Measurements from ENCODE around the gene CGNL1. TPM values are rescaled to one million over a fixed set of nuclear protein-coding genes. Genes with fewer than 3 reads are reported as not detected.

CGNL1 gene
- polyA plus RNA-seq, 2 donors, result 6.7 to 16.8 TPM

GRCh38 chr15:57456559-57456958, 80.3 kb downstream of the CGNL1 start:
- WGBS, 2 donors, result 78 to 79% methylated on average over 4 of the region's 4 CpGs
- H3K27me3 ChIP-seq (ENCODE audit: control insufficient read depth in 1 of 2, insufficient read depth in 2 of 2, low read length in 2 of 2), result no peaks in the 10 kb centered on the region
- no peaks in the 10 kb centered on the region for H3K9me3 ChIP-seq (ENCODE audit: control insufficient read depth in 2 of 2, insufficient read depth in 1 of 2, low read depth in 1 of 2, low read length in 1 of 2)
- no peaks in the 10 kb centered on the region for H3K36me3 ChIP-seq (ENCODE audit: control insufficient read depth in 2 of 2, insufficient read depth in 2 of 2, low read length in 1 of 2)
- no peak overlapping the region for H3K27ac ChIP-seq (ENCODE audit: low read depth in 2 of 2, low read length in 1 of 2)
- no peak overlapping the region for H3K4me3 ChIP-seq (ENCODE audit: low read depth in 1 of 2, low read length in 2 of 2)
- no peaks in the 10 kb centered on the region for H3K4me1 ChIP-seq (ENCODE audit: control insufficient read depth in 2 of 2, insufficient read depth in 2 of 2, low read length in 1 of 2)

- H3K9me3 ChIP-seq (ENCODE audit: control insufficient read depth in 2 of 2, insufficient read depth in 1 of 2, low read depth in 1 of 2, low read length in 1 of 2), result no peaks in the 10 kb centered on the region
- H3K27me3 ChIP-seq (ENCODE audit: control insufficient read depth in 1 of 2, insufficient read depth in 2 of 2, low read length in 2 of 2), result no peaks in the 10 kb centered on the region
- no peaks in the 10 kb centered on the region for H3K4me1 ChIP-seq (ENCODE audit: control insufficient read depth in 2 of 2, insufficient read depth in 2 of 2, low read length in 1 of 2)
- H3K4me3 ChIP-seq (ENCODE audit: low read depth in 1 of 2, low read length in 2 of 2), result no peak overlapping the region
- H3K27ac ChIP-seq (ENCODE audit: low read depth in 2 of 2, low read length in 1 of 2), result no peak overlapping the region
- no peaks in the 10 kb centered on the region for H3K36me3 ChIP-seq (ENCODE audit: control insufficient read depth in 2 of 2, insufficient read depth in 2 of 2, low read length in 1 of 2)
- WGBS, 2 donors, result 87 to 91% methylated on average over 3 of the region's 3 CpGs
Observed at GRCh38 chr15:57457726-57458125, 81.4 kb downstream of the CGNL1 start.

- no peaks in the 10 kb centered on the region for H3K9me3 ChIP-seq (ENCODE audit: control insufficient read depth in 2 of 2, insufficient read depth in 1 of 2, low read depth in 1 of 2, low read length in 1 of 2)
- no peak overlapping the region for H3K4me3 ChIP-seq (ENCODE audit: low read depth in 1 of 2, low read length in 2 of 2)
- 75 to 77% methylated on average over 7 of the region's 7 CpGs for WGBS, 2 donors
- no peaks in the 10 kb centered on the region for H3K36me3 ChIP-seq (ENCODE audit: control insufficient read depth in 2 of 2, insufficient read depth in 2 of 2, low read length in 1 of 2)
- no peaks in the 10 kb centered on the region for H3K27me3 ChIP-seq (ENCODE audit: control insufficient read depth in 1 of 2, insufficient read depth in 2 of 2, low read length in 2 of 2)
- H3K27ac ChIP-seq (ENCODE audit: low read depth in 2 of 2, low read length in 1 of 2), result no peak overlapping the region
- no peaks in the 10 kb centered on the region for H3K4me1 ChIP-seq (ENCODE audit: control insufficient read depth in 2 of 2, insufficient read depth in 2 of 2, low read length in 1 of 2)
Observed at GRCh38 chr15:57458356-57458781, 82.1 kb downstream of the CGNL1 start.

GRCh38 chr15:57460208-57460816, 84.0 kb downstream of the CGNL1 start:
- H3K9me3 ChIP-seq (ENCODE audit: control insufficient read depth in 2 of 2, insufficient read depth in 1 of 2, low read depth in 1 of 2, low read length in 1 of 2), result no peaks in the 10 kb centered on the region
- WGBS, 2 donors, result 91 to 93% methylated on average over 3 of the region's 3 CpGs

GRCh38 chr15:57461541-57461940, 85.2 kb downstream of the CGNL1 start:
- Histone ChIP-seq H3K36me3 (ENCODE audit: control insufficient read depth in 2 of 2, insufficient read depth in 2 of 2, low read length in 1 of 2) (no peaks in the 10 kb centered on the region), H3K27me3 (ENCODE audit: control insufficient read depth in 1 of 2, insufficient read depth in 2 of 2, low read length in 2 of 2) (no peaks in the 10 kb centered on the region), H3K4me3 (ENCODE audit: low read depth in 1 of 2, low read length in 2 of 2) (no peak overlapping the region), H3K27ac (ENCODE audit: low read depth in 2 of 2, low read length in 1 of 2) (no peak overlapping the region), H3K9me3 (ENCODE audit: control insufficient read depth in 2 of 2, insufficient read depth in 1 of 2, low read depth in 1 of 2, low read length in 1 of 2) (no peaks in the 10 kb centered on the region), H3K4me1 (ENCODE audit: control insufficient read depth in 2 of 2, insufficient read depth in 2 of 2, low read length in 1 of 2) (no peaks in the 10 kb centered on the region)
- 79 to 84% methylated on average over 5 of the region's 5 CpGs for WGBS, 2 donors

More at GRCh38 chr15:57460208-57460816, 84.0 kb downstream of the CGNL1 start:
- Histone ChIP-seq H3K27ac (ENCODE audit: low read depth in 2 of 2, low read length in 1 of 2) (no peak overlapping the region), H3K36me3 (ENCODE audit: control insufficient read depth in 2 of 2, insufficient read depth in 2 of 2, low read length in 1 of 2) (no peaks in the 10 kb centered on the region), H3K27me3 (ENCODE audit: control insufficient read depth in 1 of 2, insufficient read depth in 2 of 2, low read length in 2 of 2) (no peaks in the 10 kb centered on the region), H3K4me1 (ENCODE audit: control insufficient read depth in 2 of 2, insufficient read depth in 2 of 2, low read length in 1 of 2) (no peaks in the 10 kb centered on the region), H3K4me3 (ENCODE audit: low read depth in 1 of 2, low read length in 2 of 2) (no peak overlapping the region)

- Histone ChIP-seq H3K4me1 (ENCODE audit: control insufficient read depth in 2 of 2, insufficient read depth in 2 of 2, low read length in 1 of 2) (no peaks in the 10 kb centered on the region), H3K9me3 (ENCODE audit: control insufficient read depth in 2 of 2, insufficient read depth in 1 of 2, low read depth in 1 of 2, low read length in 1 of 2) (no peaks in the 10 kb centered on the region), H3K36me3 (ENCODE audit: control insufficient read depth in 2 of 2, insufficient read depth in 2 of 2, low read length in 1 of 2) (no peaks in the 10 kb centered on the region), H3K27ac (ENCODE audit: low read depth in 2 of 2, low read length in 1 of 2) (no peak overlapping the region), H3K27me3 (ENCODE audit: control insufficient read depth in 1 of 2, insufficient read depth in 2 of 2, low read length in 2 of 2) (no peaks in the 10 kb centered on the region), H3K4me3 (ENCODE audit: low read depth in 1 of 2, low read length in 2 of 2) (no peak overlapping the region)
- WGBS, 2 donors, result 48 to 51% methylated on average over 2 of the region's 2 CpGs
Observed at GRCh38 chr15:57462381-57462780, 86.1 kb downstream of the CGNL1 start.

- no peaks in the 10 kb centered on the region for H3K27me3 ChIP-seq (ENCODE audit: control insufficient read depth in 1 of 2, insufficient read depth in 2 of 2, low read length in 2 of 2)
- no peaks in the 10 kb centered on the region for H3K9me3 ChIP-seq (ENCODE audit: control insufficient read depth in 2 of 2, insufficient read depth in 1 of 2, low read depth in 1 of 2, low read length in 1 of 2)
- no peaks in the 10 kb centered on the region for H3K36me3 ChIP-seq (ENCODE audit: control insufficient read depth in 2 of 2, insufficient read depth in 2 of 2, low read length in 1 of 2)
- H3K4me3 ChIP-seq (ENCODE audit: low read depth in 1 of 2, low read length in 2 of 2), result no peak overlapping the region
- WGBS, 2 donors, result 76 to 83% methylated on average over 7 of the region's 7 CpGs
- no peak overlapping the region for H3K27ac ChIP-seq (ENCODE audit: low read depth in 2 of 2, low read length in 1 of 2)
- no peaks in the 10 kb centered on the region for H3K4me1 ChIP-seq (ENCODE audit: control insufficient read depth in 2 of 2, insufficient read depth in 2 of 2, low read length in 1 of 2)
Observed at GRCh38 chr15:57463360-57463759, 87.1 kb downstream of the CGNL1 start.

GRCh38 chr15:57464480-57464879, 88.2 kb downstream of the CGNL1 start:
- H3K36me3 ChIP-seq (ENCODE audit: control insufficient read depth in 2 of 2, insufficient read depth in 2 of 2, low read length in 1 of 2), result no peaks in the 10 kb centered on the region
- 89 to 96% methylated on average over 3 of the region's 3 CpGs for WGBS, 2 donors
- H3K9me3 ChIP-seq (ENCODE audit: control insufficient read depth in 2 of 2, insufficient read depth in 1 of 2, low read depth in 1 of 2, low read length in 1 of 2), result no peaks in the 10 kb centered on the region
- H3K27ac ChIP-seq (ENCODE audit: low read depth in 2 of 2, low read length in 1 of 2), result no peak overlapping the region
- H3K4me1 ChIP-seq (ENCODE audit: control insufficient read depth in 2 of 2, insufficient read depth in 2 of 2, low read length in 1 of 2), result no peaks in the 10 kb centered on the region
- H3K27me3 ChIP-seq (ENCODE audit: control insufficient read depth in 1 of 2, insufficient read depth in 2 of 2, low read length in 2 of 2), result no peaks in the 10 kb centered on the region
- no peak overlapping the region for H3K4me3 ChIP-seq (ENCODE audit: low read depth in 1 of 2, low read length in 2 of 2)

- no peaks in the 10 kb centered on the region for H3K27me3 ChIP-seq (ENCODE audit: control insufficient read depth in 1 of 2, insufficient read depth in 2 of 2, low read length in 2 of 2)
- no peak overlapping the region for H3K27ac ChIP-seq (ENCODE audit: low read depth in 2 of 2, low read length in 1 of 2)
- H3K36me3 ChIP-seq (ENCODE audit: control insufficient read depth in 2 of 2, insufficient read depth in 2 of 2, low read length in 1 of 2), result no peaks in the 10 kb centered on the region
- 85% methylated on average over 4 of the region's 4 CpGs for WGBS, 2 donors
- no peaks in the 10 kb centered on the region for H3K4me1 ChIP-seq (ENCODE audit: control insufficient read depth in 2 of 2, insufficient read depth in 2 of 2, low read length in 1 of 2)
- peaks cover 0 to 2% of the 10 kb centered on the region in 2 donors for H3K9me3 ChIP-seq (ENCODE audit: control insufficient read depth in 2 of 2, insufficient read depth in 1 of 2, low read depth in 1 of 2, low read length in 1 of 2)
- no peak overlapping the region for H3K4me3 ChIP-seq (ENCODE audit: low read depth in 1 of 2, low read length in 2 of 2)
Observed at GRCh38 chr15:57468486-57468885, 92.2 kb downstream of the CGNL1 start.

GRCh38 chr15:57470543-57470942, 94.2 kb downstream of the CGNL1 start:
- Histone ChIP-seq H3K27me3 (ENCODE audit: control insufficient read depth in 1 of 2, insufficient read depth in 2 of 2, low read length in 2 of 2) (no peaks in the 10 kb centered on the region), H3K4me3 (ENCODE audit: low read depth in 1 of 2, low read length in 2 of 2) (no peak overlapping the region), H3K4me1 (ENCODE audit: control insufficient read depth in 2 of 2, insufficient read depth in 2 of 2, low read length in 1 of 2) (peaks cover 0 to 3% of the 10 kb centered on the region in 2 donors), H3K27ac (ENCODE audit: low read depth in 2 of 2, low read length in 1 of 2) (no peak overlapping the region), H3K9me3 (ENCODE audit: control insufficient read depth in 2 of 2, insufficient read depth in 1 of 2, low read depth in 1 of 2, low read length in 1 of 2) (peaks cover 0 to 4% of the 10 kb centered on the region in 2 donors), H3K36me3 (ENCODE audit: control insufficient read depth in 2 of 2, insufficient read depth in 2 of 2, low read length in 1 of 2) (peaks cover 0 to 2% of the 10 kb centered on the region in 2 donors)
- WGBS, 2 donors, result 89 to 96% methylated on average over 3 of the region's 3 CpGs

Data from esophagus (tissue), 2 donors.